Activated T-cell treated with anti-CD3 and anti-CD28 coated beads for 48 hours (primary cell): ENCODE measurements around the gene MKRN2.
"Not testable (repeated sequence)": the region's sequence is repeated elsewhere in the genome, so short reads cannot be mapped to it uniquely, and the experiment has no call there.

Experiments used
- DNase-seq: peaks from one replicate; pipeline ENCODE4 v3.0.0-alpha.2; 2020; ENCODE audit warnings: low read depth

Gene MKRN2, protein sequence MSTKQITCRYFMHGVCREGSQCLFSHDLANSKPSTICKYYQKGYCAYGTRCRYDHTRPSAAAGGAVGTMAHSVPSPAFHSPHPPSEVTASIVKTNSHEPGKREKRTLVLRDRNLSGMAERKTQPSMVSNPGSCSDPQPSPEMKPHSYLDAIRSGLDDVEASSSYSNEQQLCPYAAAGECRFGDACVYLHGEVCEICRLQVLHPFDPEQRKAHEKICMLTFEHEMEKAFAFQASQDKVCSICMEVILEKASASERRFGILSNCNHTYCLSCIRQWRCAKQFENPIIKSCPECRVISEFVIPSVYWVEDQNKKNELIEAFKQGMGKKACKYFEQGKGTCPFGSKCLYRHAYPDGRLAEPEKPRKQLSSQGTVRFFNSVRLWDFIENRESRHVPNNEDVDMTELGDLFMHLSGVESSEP

DNA sequence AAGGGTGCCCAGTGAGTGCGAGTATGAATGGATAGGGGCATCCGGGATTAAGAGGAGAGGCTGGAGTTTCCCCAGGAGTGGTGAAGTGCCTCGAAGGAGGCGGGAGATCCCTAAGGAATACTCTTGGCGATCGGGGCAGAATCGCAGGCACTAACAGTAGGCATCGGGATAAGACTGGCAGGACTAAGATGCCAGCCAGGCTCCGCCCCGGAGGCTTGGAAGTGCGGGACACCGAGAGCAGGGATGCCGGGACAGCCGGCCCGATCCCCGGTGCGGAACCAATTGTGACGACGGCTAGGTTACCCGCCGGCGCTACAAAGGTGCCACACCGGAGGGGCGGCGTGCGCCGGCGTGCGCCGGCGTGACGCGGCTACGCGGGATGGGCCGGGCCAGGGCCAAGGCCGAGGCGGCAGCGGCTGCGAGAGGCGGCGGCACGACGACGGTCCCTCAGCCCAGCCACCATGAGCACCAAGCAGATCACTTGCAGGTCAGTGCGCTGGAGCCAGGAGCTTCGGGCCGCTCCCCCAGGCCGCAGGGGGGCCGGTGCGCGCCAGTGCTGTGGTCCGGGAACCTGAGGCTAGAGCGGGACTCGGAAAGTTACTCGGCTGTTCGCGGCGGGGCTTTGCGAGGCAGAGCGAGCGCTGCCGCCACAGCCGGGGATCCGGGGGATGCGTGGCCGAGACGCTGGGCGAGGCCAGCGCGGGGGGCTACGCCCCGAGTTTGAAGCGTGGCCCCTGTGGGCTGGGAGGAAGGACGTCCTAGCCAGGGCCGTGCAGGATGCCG is at the start of gene MKRN2:
TSS of gene MKRN2 (plus strand) at position 398 of the 783 bp plus-strand sequence. CDS start at position 462, 64 bp downstream.
- peak; percentile 85 for DNase-seq

GRCh38 chr3:12507591-12508281 is 49.2 kb upstream of the MKRN2 start:
- DNase-seq, result no peak

- DNase-seq, result no peak
These were observed 48.6 kb upstream of the MKRN2 start for GRCh38 chr3:12508291-12508700.

DNA sequence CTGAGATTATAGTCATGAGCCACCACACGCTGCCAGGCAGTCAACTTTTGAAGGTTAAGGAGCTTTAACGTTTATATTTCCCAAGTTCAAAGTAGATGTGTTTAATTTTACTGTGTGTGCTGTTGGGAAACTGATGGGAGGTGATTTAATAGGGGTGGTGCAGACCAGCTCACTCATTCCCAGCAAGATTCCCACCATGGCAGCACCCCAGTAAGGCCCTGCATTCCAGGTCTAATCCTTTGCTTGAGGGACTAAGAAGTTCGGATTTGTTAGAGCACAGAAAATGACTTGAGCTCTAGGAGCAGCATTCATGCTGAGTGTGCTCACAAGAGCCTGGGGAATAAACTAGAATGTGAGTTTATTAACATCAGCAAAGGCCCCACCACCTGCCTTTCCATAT is 47.4 kb upstream of the MKRN2 start:
- DNase-seq, result no peak

DNA sequence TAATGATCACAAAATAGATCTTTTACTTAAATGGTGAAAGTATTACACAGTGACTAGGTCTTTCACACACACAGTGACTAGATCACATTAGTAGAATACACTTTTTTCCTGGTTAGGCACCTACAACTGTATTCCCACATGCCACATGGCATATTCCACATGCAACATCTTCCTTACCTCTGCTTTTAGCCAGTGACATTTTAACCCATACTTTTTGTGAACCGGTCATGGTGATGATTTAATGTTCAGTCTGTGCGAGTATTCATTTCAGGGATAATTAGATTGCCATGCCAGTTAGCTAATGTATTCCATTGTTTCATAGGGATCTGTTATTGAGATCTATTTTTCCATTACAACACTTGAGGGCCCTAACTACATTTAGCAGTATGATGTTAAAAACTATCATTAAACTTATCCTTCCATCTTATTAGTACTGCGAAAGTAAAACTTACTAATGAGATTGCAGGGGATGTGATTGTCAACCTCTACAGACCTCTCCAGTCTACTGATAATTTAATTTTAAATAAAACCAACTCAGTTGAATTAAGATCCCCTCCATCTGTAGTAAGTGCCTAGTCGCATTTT is 44.3 kb upstream of the MKRN2 start:
- DNase-seq, result no peak

GRCh38 chr3:12513694-12514446 is 43.0 kb upstream of the MKRN2 start:
- no peak for DNase-seq

GRCh38 chr3:12515631-12516030 is 41.3 kb upstream of the MKRN2 start:
- DNase-seq, result no peak

- no peak for DNase-seq
These were observed 40.0 kb upstream of the MKRN2 start for GRCh38 chr3:12516873-12517272.

GRCh38 chr3:12518261-12519028 is 38.4 kb upstream of the MKRN2 start:
- DNase-seq, result no peak

DNA sequence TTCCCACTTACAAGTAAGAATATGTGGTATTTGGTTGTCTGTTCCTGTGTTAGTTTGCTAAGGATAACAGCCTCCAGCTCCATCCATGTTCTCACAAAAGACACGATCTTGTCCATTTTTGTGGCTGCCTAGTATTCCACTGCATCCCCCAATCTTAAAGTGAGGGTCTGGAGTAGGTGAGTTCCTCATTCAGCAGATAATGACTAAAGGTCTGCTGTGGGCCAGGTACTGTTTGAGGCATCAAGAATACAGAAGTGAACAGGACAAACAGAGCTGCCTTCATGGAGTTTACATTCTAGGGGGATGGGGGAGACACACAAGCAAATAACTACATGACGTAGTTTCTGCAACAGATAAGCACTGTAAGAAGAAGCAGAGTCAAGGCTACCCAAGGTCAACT is 35.9 kb upstream of the MKRN2 start:
- no peak for DNase-seq

- DNase-seq, result no peak
These were observed 34.2 kb upstream of the MKRN2 start for GRCh38 chr3:12522721-12523120.

GRCh38 chr3:12527757-12528143 is 29.1 kb upstream of the MKRN2 start:
- no peak for DNase-seq

DNA sequence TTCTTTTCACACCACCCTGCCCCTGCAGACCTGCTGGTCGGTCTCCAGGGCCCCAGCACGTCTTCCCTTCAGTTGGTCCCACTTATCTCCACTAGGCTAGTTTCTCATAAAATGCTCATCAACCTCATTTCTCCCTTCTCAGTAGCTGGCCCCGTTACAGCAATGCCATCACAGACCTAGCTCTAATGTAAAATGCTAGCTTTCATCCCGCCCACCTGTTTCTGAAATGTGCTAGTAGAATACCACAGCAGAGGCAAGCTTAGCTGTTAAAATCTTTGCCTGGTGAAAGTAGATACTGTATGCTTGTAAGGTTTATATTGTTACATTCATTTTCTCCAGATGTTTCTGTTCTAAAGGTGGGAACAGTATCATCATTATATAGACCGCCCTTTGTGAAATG is 24.7 kb upstream of the MKRN2 start:
- DNase-seq, result no peak

DNA sequence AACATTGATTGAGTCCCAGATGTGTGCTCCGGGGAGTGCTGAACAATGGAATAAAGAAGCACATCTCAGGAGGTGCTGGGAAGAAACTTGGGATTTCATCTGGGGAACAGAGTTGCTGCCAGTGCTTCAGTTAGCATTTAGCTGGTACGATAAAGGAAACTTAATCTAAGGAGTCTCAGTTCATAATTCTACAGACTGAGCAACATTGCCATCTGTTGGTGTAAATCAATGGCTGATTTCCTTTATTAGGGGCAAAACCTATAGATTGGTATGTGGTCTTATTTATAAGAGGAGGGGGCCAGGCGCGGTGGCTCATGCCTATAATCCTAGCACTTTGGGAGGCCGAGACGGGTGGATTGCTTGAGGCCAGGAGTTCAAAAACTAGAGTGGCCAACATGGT is 20.5 kb upstream of the MKRN2 start:
- DNase-seq, result no peak

- no peak for DNase-seq
These were observed 15.3 kb upstream of the MKRN2 start for GRCh38 chr3:12541625-12542024.

- DNase-seq, result not testable (repeated sequence)
These were observed 13.4 kb upstream of the MKRN2 start for GRCh38 chr3:12543497-12543896.

DNA sequence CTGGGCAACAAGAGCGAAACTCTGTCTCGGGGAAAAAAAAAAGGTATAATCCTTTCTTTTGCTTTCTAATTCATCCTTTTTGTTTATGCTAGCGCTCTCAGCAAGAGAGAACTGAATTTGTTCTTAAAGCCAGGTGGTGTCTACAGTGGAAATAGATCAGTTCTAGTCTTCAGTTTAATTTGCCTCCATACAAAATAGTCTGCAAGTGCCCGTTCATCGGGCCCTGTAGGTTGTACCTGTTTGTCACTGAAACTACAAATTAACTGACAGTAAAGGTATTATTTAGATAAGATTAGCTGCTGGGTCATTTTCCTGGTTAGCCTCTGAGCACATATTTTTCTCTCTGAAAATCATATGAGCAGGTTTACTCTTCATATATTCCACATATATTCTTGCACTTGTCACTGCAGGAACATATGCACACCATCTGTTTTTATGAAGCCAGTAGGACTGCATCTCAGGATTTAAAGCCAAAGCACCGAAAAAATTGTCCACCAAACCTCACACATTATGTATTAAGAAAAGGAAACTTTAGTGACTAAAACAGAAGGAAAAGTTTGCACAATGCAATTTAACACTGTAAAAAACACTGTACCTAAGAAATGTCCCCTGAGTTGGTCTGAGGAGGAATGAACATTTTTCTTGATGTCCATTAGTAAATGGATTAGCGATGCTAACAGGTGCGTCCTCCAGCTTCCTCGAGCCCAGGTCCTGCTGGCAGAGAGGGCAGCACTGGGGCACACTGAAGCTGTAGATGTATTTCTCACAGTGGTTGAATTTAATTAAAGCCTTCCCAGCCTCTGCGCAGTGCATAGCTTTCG is 12.0 kb upstream of the MKRN2 start:
- no peak for DNase-seq

GRCh38 chr3:12545473-12545791 is 11.5 kb upstream of the MKRN2 start, which contains the start of gene MKRN2OS:
MKRN2OS (minus strand) TSS chr3:12545499; CDS start chr3:12545464, 35 bp downstream.
- no peak for DNase-seq

- DNase-seq, result no peak
These were observed 6.7 kb upstream of the MKRN2 start for GRCh38 chr3:12549971-12550760.
